Osteocyte (in vitro differentiated cells): Measurements from ENCODE around the gene MRPS18A. TPM values are rescaled to one million over a fixed set of nuclear protein-coding genes. Genes with fewer than 3 reads are reported as not detected.
A peak's percentile ranks its signal among the peaks of the same experiment; 100 is the strongest.

Experiments
- DNase-seq: peaks from one replicate; pipeline ENCODE4 v3.0.0; 2021; ENCODE audit warnings: mixed read lengths; ENCODE audit not compliant: unreplicated experiment; ENCODE audit errors: extremely low spot score
- H3K27ac Mint-ChIP-seq: one replicate; pipeline ENCODE4 v1.8.0; 2021; ENCODE audit warnings: mild to moderate bottlenecking, mixed read lengths; ENCODE audit not compliant: unreplicated experiment
- H3K27me3 Mint-ChIP-seq: one replicate; pipeline ENCODE4 v1.8.0; 2021; ENCODE audit warnings: mixed read lengths; ENCODE audit not compliant: unreplicated experiment
- H3K36me3 Mint-ChIP-seq: one replicate; pipeline ENCODE4 v1.8.0; 2021; ENCODE audit warnings: mixed read lengths; ENCODE audit not compliant: unreplicated experiment
- H3K4me1 Mint-ChIP-seq: one replicate; pipeline ENCODE4 v1.8.0; 2021; ENCODE audit warnings: mixed read lengths; ENCODE audit not compliant: unreplicated experiment
- H3K4me3 Mint-ChIP-seq: one replicate; pipeline ENCODE4 v1.8.0; 2021; ENCODE audit warnings: mild to moderate bottlenecking, moderate library complexity, mixed read lengths; ENCODE audit not compliant: unreplicated experiment
- H3K9me3 Mint-ChIP-seq: one replicate; pipeline ENCODE4 v1.8.0; 2021; ENCODE audit warnings: mixed read lengths; ENCODE audit not compliant: unreplicated experiment
- total RNA-seq: library from RNA; stranded (reverse); gene quantifications from 2 replicates; pipeline ENCODE4 v1.2.1, GENCODE V29; 2021
- TF ChIP-seq, protein P1 (sequence below): fragments of 200-600 bp; sonication (generic); IDR thresholded peaks from 2 replicates; pipeline ENCODE4 v1.5.0; 2021; ENCODE audit warnings: antibody characterized with exemption, mild to moderate bottlenecking, moderate library complexity

Gene MRPS18A
- total RNA-seq, 1 donor from 2014 or later: 37.3 TPM

DNA sequence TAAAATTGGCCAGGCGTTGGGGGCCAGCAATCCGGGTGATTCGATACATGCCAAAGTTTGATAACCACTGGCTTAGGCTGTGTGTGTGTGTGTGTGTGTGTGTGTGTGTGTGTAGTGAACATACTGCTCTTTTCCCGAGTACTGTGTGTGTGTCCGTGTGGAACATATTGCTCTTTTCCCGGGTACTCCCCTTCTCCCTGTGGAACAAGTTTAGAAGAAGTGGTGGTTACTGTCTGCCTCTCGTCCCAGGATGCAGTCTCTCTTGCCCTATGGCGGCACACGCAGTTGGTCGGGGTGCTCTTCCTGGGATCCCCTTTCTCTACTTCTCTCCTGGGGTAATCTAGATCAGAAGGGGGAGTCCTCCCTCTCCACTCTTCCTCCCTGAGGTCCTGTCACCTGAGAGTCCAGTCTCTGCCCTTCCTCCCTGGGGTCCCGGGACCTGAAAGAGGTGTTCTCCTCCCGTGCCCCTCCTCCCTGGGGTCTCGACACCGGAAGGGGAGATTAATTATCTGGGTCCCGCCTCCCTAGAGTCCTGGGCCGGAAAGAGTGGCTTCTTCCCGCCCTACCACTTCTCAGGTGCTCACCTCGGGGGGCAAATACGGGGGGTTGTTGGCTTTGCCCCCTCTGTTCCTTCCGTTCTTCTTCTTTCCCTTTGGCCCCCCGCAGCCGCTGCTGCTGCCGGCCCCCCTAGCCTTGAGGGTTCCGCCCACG lies 59.0 kb downstream of the MRPS18A start:
- TF ChIP-seq, protein P1, sequence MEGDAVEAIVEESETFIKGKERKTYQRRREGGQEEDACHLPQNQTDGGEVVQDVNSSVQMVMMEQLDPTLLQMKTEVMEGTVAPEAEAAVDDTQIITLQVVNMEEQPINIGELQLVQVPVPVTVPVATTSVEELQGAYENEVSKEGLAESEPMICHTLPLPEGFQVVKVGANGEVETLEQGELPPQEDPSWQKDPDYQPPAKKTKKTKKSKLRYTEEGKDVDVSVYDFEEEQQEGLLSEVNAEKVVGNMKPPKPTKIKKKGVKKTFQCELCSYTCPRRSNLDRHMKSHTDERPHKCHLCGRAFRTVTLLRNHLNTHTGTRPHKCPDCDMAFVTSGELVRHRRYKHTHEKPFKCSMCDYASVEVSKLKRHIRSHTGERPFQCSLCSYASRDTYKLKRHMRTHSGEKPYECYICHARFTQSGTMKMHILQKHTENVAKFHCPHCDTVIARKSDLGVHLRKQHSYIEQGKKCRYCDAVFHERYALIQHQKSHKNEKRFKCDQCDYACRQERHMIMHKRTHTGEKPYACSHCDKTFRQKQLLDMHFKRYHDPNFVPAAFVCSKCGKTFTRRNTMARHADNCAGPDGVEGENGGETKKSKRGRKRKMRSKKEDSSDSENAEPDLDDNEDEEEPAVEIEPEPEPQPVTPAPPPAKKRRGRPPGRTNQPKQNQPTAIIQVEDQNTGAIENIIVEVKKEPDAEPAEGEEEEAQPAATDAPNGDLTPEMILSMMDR: no peak
- Mint-ChIP-seq H3K27ac (peak overlapping the region; percentile 96), H3K36me3 (peaks cover 24% of the 10 kb centered on the region), H3K4me1 (peaks cover 35% of the 10 kb centered on the region), H3K4me3 (peak overlapping the region; percentile 93), H3K27me3 (no peaks in the 10 kb centered on the region), H3K9me3 (no peaks in the 10 kb centered on the region)
- DNase-seq: no peak

DNA sequence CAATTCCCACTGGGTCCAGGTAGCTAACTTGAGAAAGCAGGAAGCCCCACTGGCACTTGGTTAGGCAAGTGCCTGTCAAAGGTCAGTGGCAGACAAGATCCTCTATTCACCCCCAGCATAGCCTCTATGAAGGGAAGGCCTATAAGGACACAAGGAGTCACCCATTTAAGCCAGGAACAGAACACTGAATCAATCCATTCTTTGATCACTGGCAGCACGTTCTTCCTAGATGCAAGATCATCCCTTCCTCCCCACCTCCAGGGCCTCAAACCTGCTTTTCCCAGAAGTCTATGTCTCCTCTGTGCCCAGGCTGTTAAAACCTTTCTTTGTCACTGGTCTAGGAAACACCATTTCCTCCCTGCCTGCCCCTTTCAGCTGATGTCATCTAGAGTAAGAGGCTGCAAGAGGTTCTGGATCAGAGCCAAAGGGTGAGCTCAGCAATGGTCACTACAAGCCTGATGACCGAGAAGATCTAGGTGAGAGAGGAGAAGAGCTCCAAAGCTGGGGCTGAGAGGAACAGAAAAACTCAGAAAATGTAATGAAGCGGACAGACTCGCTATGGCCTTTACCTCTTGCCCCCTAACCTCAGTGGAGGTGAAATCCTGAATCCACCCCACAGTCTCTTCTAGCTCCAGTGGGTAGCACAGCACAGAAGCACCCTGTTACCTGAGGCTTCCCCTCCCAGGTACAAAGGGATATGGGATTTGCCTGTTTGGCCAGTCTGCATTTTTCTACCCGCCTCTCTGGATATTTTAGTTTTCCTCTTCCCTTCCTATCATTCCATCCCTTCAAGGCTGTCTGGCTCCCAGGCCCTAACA lies 60.4 kb downstream of the MRPS18A start:
- Mint-ChIP-seq H3K4me3 (peak overlapping the region; percentile 69), H3K4me1 (peaks cover 35% of the 10 kb centered on the region)
- TF ChIP-seq, protein P1: no peak

DNA sequence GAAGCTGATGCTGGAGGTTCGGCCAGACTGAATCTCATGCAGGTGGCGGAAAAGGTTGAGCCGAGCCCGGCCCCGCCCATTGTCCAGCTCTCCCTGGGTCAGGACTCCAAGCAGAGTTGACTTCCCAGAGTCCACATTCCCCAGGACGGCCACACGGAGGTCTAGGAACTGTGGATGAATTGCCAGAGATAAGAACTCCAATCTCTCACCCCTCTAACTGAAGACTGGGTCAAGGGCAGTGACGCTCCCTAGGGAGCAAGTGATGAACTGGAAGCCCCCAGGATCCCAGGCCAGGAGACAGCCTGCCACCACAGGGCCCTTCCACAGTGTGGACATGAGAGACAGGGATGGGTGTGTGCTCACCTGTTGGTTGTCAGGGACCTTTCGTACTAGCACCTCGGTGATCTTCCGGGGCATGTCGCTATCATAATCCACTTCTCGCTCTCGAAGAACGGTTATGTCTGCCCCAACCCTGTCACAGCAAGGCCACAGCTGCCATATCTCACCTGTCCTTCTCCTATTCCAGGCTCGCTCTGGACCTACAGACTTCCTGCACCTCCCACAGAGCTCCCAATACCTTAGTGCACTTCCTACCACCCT lies 62.1 kb downstream of the MRPS18A start:
- DNase-seq: no peak
- Mint-ChIP-seq H3K27ac (peak overlapping the region; percentile 96), H3K4me1 (peaks cover 31% of the 10 kb centered on the region), H3K4me3 (no peak overlapping the region), H3K36me3 (peaks cover 37% of the 10 kb centered on the region), H3K9me3 (no peaks in the 10 kb centered on the region), H3K27me3 (no peaks in the 10 kb centered on the region)
- TF ChIP-seq, protein P1: no peak

More for the DNA sequence above, 60.4 kb downstream of the MRPS18A start:
- no peaks in the 10 kb centered on the region for H3K9me3 Mint-ChIP-seq
- H3K36me3 Mint-ChIP-seq: peaks cover 31% of the 10 kb centered on the region
- peak overlapping the region; percentile 96 for H3K27ac Mint-ChIP-seq
- H3K27me3 Mint-ChIP-seq: no peaks in the 10 kb centered on the region
- peak; percentile 88 for DNase-seq

DNA sequence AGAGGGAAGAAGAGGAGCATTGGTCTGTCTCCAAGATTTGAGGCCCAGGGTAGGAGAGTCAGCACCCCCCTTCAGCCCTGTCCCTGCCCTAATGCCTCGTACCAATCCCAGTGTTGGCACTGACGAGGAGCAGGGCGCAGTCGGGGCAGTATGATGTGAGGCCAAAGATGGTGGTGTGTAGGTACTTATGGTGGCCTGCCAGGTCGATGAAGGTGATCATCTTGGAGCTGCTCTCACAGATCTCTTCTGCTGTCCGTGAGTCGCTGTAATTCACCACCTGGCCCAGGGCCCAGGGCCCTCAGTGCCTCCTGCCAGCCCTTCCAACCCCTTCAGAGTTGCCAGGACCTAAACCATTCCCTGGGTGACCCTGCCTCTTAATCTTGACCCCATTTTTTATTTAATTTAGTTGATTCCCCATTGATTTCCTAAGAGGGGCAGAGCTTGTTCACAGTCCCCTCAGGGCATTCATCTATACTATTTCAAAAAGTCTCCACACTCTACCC lies 62.8 kb downstream of the MRPS18A start:
- TF ChIP-seq, protein P1: no peak
- Mint-ChIP-seq H3K4me3 (no peak overlapping the region), H3K36me3 (peaks cover 39% of the 10 kb centered on the region), H3K9me3 (no peaks in the 10 kb centered on the region), H3K4me1 (peaks cover 25% of the 10 kb centered on the region), H3K27me3 (no peaks in the 10 kb centered on the region), H3K27ac (peak overlapping the region; percentile 28)
- no peak for DNase-seq
